SKM-1 treated with dmso at 0.1 percent for 144 hours (cell line): ENCODE data around the gene BTBD19.
"Not testable (repeated sequence)": the region's sequence is repeated elsewhere in the genome, so short reads cannot be mapped to it uniquely, and the experiment has no call there.

Source experiments
- DNase-seq: peaks from one replicate; lab custom pipeline; 2025; ENCODE audit not compliant: unreplicated experiment; lab: John Stamatoyannopoulos, UW

BTBD19 gene

GRCh38 chr1:44808063-44808937 lies at the start of gene BTBD19:
Gene BTBD19 (plus strand): TSS chr1:44808523. CDS start chr1:44808821, 298 bp downstream.
- no peak for DNase-seq

- DNase-seq: no peak
Observed at GRCh38 chr1:44759077-44759476, 49.2 kb upstream of the BTBD19 start.

GRCh38 chr1:44760876-44761275 lies 47.4 kb upstream of the BTBD19 start:
- no peak for DNase-seq

GRCh38 chr1:44766421-44766820 lies 41.9 kb upstream of the BTBD19 start:
- DNase-seq: not testable (repeated sequence)

GRCh38 chr1:44775078-44775929 lies 33.0 kb upstream of the BTBD19 start, which contains the start of gene RPS8:
Gene RPS8 (plus strand): TSS chr1:44775540. CDS start chr1:44775597, 57 bp downstream.
- DNase-seq: peak; percentile 88

GRCh38 chr1:44775930-44776729 lies 32.2 kb upstream of the BTBD19 start:
- DNase-seq: no peak

- no peak for DNase-seq
Observed at GRCh38 chr1:44776730-44777068, 31.6 kb upstream of the BTBD19 start.

GRCh38 chr1:44777547-44777946 lies 30.8 kb upstream of the BTBD19 start:
- DNase-seq: no peak

GRCh38 chr1:44777969-44778635 lies 30.2 kb upstream of the BTBD19 start:
- DNase-seq: no peak

- DNase-seq: no peak
Observed at GRCh38 chr1:44778705-44779576, 29.4 kb upstream of the BTBD19 start.

GRCh38 chr1:44780583-44781121 lies 27.7 kb upstream of the BTBD19 start:
- DNase-seq: no peak

GRCh38 chr1:44783697-44784093 lies 24.6 kb upstream of the BTBD19 start:
- no peak for DNase-seq

GRCh38 chr1:44784094-44785028 lies 24.0 kb upstream of the BTBD19 start:
- no peak for DNase-seq

- DNase-seq: no peak
Observed at GRCh38 chr1:44785029-44785380, 23.3 kb upstream of the BTBD19 start.

- DNase-seq: no peak
Observed at GRCh38 chr1:44785501-44786137, 22.7 kb upstream of the BTBD19 start.

GRCh38 chr1:44786138-44786840 lies 22.0 kb upstream of the BTBD19 start:
- peak; percentile 77 for DNase-seq

- DNase-seq: no peak
Observed at GRCh38 chr1:44786841-44787426, 21.4 kb upstream of the BTBD19 start.
